Measurements from ENCODE around the gene RIPOR2.
A peak's percentile ranks its signal among the peaks of the same experiment; 100 is the strongest.
"Not testable (repeated sequence)": the region's sequence is repeated elsewhere in the genome, so short reads cannot be mapped to it uniquely, and the experiment has no call there.

RIPOR2 gene

GRCh38 chr6:24761193-24761835 is 174.4 kb downstream of the RIPOR2 start:
- DNase-seq (ENCODE audit: low spot score) = no peak

DNA sequence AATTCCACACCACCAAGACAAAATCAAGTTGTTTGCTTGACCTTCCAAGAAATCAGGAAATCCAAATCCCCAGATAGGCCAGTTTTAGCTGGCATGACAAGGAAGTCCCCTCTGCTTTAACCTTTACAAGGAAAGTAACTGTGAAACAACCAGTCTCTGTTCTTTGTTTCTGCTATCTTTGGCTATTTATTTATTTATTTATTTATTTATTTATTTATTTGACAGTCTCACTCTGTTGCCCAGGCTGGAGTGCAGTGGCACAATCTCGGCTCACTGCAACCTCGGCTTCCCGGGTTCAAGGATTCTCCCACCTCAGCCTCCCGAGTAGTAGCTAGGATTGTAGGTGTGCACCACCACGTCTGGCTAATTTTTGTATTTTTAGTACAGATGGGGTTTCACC is 175.6 kb downstream of the RIPOR2 start:
- DNase-seq (ENCODE audit: low spot score) = no peak

DNA sequence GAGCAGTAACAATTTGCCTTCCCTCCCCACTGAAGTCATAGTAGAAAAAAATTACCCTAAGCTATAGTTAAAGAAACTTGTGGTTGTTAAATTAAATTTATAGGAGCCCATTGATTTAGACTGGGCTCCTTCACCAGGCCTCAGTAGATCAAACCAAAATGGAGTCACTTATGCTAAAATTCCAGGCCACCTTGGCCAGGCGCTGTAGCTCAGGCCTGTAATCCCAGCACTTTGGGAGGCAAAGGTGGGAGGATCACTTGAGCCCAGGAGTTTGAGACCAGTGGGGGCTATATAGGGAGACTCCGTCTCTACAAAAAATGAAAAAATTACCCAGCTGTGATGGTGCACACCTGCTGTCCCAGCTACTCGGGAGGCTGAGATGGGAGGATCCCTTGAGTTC is 176.0 kb downstream of the RIPOR2 start:
- DNase-seq (ENCODE audit: low spot score) = no peak

GRCh38 chr6:24757611-24758010 is 178.1 kb downstream of the RIPOR2 start:
- DNase-seq (ENCODE audit: low spot score) = no peak

- DNase-seq (ENCODE audit: low spot score) = peak; percentile 31
Observed at GRCh38 chr6:24755279-24755678, 180.5 kb downstream of the RIPOR2 start.

DNA sequence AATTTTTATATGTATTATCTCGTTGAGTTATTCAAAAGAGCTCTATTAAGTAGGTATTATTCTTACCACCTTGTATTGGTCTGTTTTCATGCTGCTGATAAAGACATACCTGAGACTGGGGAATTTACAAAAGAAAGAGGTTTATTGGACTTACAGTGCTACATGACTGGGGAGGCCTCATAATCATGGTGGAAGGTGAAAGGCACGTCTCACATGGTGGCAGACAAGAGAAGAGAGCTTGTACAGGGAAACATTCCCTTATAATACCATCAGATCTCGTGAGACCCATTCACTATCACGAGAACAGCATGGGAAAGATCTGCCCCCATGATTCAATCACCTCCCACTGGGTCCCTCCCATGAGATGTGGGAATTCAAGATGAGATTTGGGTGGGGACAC is 181.4 kb downstream of the RIPOR2 start:
- not testable (repeated sequence) for DNase-seq (ENCODE audit: low spot score)

Measured in kidney tubule cell (primary cell).